Small intestine (tissue), 7 donors: ENCODE results near the gene MATR3. TPM values are rescaled to one million over a fixed set of nuclear protein-coding genes. Genes with fewer than 3 reads are reported as not detected.
"Not testable (repeated sequence)": the region's sequence is repeated elsewhere in the genome, so short reads cannot be mapped to it uniquely, and the experiment has no call there.

Source experiments
- DNase-seq, 2 donors: peaks; one replicate each; pipeline versions ENCODE4 v3.0.0 to v3.0.0-alpha.2; 2013
- FAIRE-seq: peaks from 2 replicates; lab custom pipeline; 2012; peaks lifted over from hg19 to GRCh38; lab: Jason Lieb, UNC
- H3K27ac ChIP-seq, 3 donors: one replicate each; pipeline ENCODE4 v1.5.1; 2013; ENCODE audit warnings: low read length in 2 of 3, mild to moderate bottlenecking in 2 of 3, control low read depth in 1 of 3, inconsistent platforms in 1 of 3, low read depth in 1 of 3, moderate library complexity in 1 of 3
- H3K27me3 ChIP-seq, 3 donors: one replicate each; pipeline ENCODE4 v1.6.1; 2013; ENCODE audit warnings: low read length in 3 of 3, inconsistent platforms in 1 of 3; ENCODE audit not compliant: control insufficient read depth in 3 of 3, insufficient read depth in 3 of 3
- H3K36me3 ChIP-seq, 3 donors: one replicate each; pipeline ENCODE4 v1.6.1; 2013; ENCODE audit warnings: low read length in 3 of 3, inconsistent platforms in 1 of 3, low read depth in 1 of 3, mild to moderate bottlenecking in 1 of 3, moderate library complexity in 1 of 3; ENCODE audit not compliant: control insufficient read depth in 3 of 3, insufficient read depth in 2 of 3
- H3K4me1 ChIP-seq, 3 donors: one replicate each; pipeline ENCODE4 v1.6.1; 2013; ENCODE audit warnings: low read length in 2 of 3, inconsistent platforms in 1 of 3, low read depth in 1 of 3, mild to moderate bottlenecking in 1 of 3, moderate library complexity in 1 of 3; ENCODE audit not compliant: control insufficient read depth in 3 of 3, insufficient read depth in 2 of 3
- H3K4me3 ChIP-seq, 3 donors: one replicate each; pipeline ENCODE4 v1.5.1; 2013; ENCODE audit warnings: low read length in 3 of 3, control low read depth in 1 of 3, inconsistent platforms in 1 of 3, low read depth in 1 of 3, mild to moderate bottlenecking in 1 of 3, moderate library complexity in 1 of 3
- H3K9me3 ChIP-seq, 2 donors: one replicate each; pipeline ENCODE4 v1.6.1; 2013; ENCODE audit warnings: low read depth in 1 of 2, low read length in 1 of 2; ENCODE audit not compliant: control insufficient read depth in 2 of 2, insufficient read depth in 1 of 2
- WGBS, 3 donors: extraction: QIAGEN DNeasy Blood & Tissue Kit; methylation state at CpG; one replicate each; pipeline ENCODE4 v1.1.7; 2013; 5-methylcytosine and 5-hydroxymethylcytosine counted together
- polyA plus RNA-seq, 4 donors: library from polyadenylated mRNA; stranded (reverse) in 3 of 4; unstranded in 1 of 4; fragments of 200-250 nt in 3 of 4; fragments of 120-200 nt in 1 of 4; gene quantifications; one replicate each; pipeline versions ENCODE4 v1.2.1 to v1.2.3, GENCODE V29; 2013
- donor health status: healthy with polysubstance abuse.
- donor health status: control.
- donor health status: control.
- donor health status: Bipolar disorder and iron deficiency.
- donor health status: healthy.

MATR3 gene
- polyA plus RNA-seq, 4 donors: 63.1 to 283 (median 100) TPM

DNA sequence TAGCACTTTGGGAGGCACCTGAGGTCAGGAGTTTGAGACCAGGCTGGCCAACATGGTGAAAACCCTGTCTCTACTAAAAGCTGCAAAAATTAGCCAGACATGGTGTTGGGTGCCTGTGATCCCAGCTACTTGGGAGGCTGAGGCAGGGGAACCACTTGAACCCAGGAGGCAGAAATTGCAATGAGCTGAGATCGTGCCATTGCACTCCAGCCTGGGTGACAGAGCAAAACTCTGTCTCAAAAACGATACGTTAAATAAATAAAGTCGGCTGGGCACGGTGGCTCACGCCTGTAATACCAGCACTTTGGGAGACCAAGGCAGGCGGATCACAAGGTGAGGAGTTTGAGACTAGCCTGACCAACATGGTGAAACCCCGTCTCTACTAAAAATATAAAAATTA lies 62.4 kb downstream of the MATR3 start:
- not testable (repeated sequence) for DNase-seq, H3K27ac ChIP-seq, H3K4me3 ChIP-seq, H3K9me3 ChIP-seq, H3K27me3 ChIP-seq, H3K4me1 ChIP-seq, FAIRE-seq
- peaks cover 0 to 45% (median 2%) of the 10 kb centered on the region in 3 donors for H3K36me3 ChIP-seq
- WGBS, 3 donors: 96 to 100% (median 98%) methylated on average over 8 of the region's 8 CpGs

DNA sequence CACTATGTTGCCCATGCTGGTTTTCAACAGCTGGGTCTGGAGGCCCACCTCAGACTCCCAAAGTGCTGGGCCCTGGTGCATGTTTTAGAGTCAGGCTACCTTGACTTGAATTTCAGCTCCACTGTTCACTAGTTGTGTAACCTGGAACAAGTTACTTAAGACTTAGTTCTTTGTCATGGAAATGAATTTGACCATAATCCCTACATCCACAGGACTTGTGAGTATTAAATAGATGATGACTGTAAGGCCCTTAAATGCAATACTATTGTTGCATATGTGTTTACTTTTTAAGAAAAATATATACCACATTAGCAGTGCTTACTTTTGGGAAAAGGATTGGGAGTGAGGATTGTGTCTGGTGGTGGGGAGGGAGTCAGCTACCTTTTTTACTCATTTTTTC lies 64.5 kb downstream of the MATR3 start:
- Histone ChIP-seq H3K4me3 (no peak overlapping the region), H3K36me3 (peaks cover 0 to 47% (median 2%) of the 10 kb centered on the region in 3 donors), H3K27me3 (no peaks in the 10 kb centered on the region), H3K9me3 (no peaks in the 10 kb centered on the region), H3K4me1 (no peaks in the 10 kb centered on the region), H3K27ac (no peak overlapping the region)
- no peak for FAIRE-seq
- no peak for DNase-seq

GRCh38 chr5:139360384-139360783 lies 66.8 kb downstream of the MATR3 start:
- H3K36me3 ChIP-seq: peaks cover 2 to 51% (median 4%) of the 10 kb centered on the region in 3 donors
- WGBS, 3 donors: 94 to 97% (median 96%) methylated on average over 4 of the region's 4 CpGs
- no peaks in the 10 kb centered on the region for H3K4me1 ChIP-seq
- FAIRE-seq: no peak
- H3K27me3 ChIP-seq: no peaks in the 10 kb centered on the region
- no peak for DNase-seq
- no peak overlapping the region for H3K4me3 ChIP-seq
- H3K9me3 ChIP-seq: no peaks in the 10 kb centered on the region
- H3K27ac ChIP-seq: no peak overlapping the region

GRCh38 chr5:139361835-139362429 lies 68.4 kb downstream of the MATR3 start:
- FAIRE-seq (no peak), DNase-seq (no peak)
- H3K4me3 ChIP-seq: no peak overlapping the region
- peaks cover 5 to 56% (median 12%) of the 10 kb centered on the region in 3 donors for H3K36me3 ChIP-seq
- H3K27me3 ChIP-seq: no peaks in the 10 kb centered on the region
- H3K27ac ChIP-seq: no peak overlapping the region
- 83 to 87% (median 83%) methylated on average over 6 of the region's 6 CpGs for WGBS, 3 donors
- H3K4me1 ChIP-seq: no peaks in the 10 kb centered on the region
- no peaks in the 10 kb centered on the region for H3K9me3 ChIP-seq

- Histone ChIP-seq H3K4me1 (no peaks in the 10 kb centered on the region), H3K9me3 (no peaks in the 10 kb centered on the region), H3K27me3 (no peaks in the 10 kb centered on the region), H3K4me3 (no peak overlapping the region), H3K27ac (no peak overlapping the region), H3K36me3 (peaks cover 5 to 53% (median 17%) of the 10 kb centered on the region in 3 donors)
- 81 to 94% (median 92%) methylated on average over 2 of the region's 2 CpGs for WGBS, 3 donors
- DNase-seq: no peak
- FAIRE-seq: no peak
These were observed 70.4 kb downstream of the MATR3 start for GRCh38 chr5:139363937-139364336.

GRCh38 chr5:139364466-139364865 lies 70.9 kb downstream of the MATR3 start:
- DNase-seq: no peak
- H3K27ac ChIP-seq: no peak overlapping the region
- no peak for FAIRE-seq
- H3K9me3 ChIP-seq: no peaks in the 10 kb centered on the region
- no peak overlapping the region for H3K4me3 ChIP-seq
- peaks cover 5 to 49% (median 17%) of the 10 kb centered on the region in 3 donors for H3K36me3 ChIP-seq
- no peaks in the 10 kb centered on the region for H3K27me3 ChIP-seq
- H3K4me1 ChIP-seq: no peaks in the 10 kb centered on the region
- 73 to 85% (median 77%) methylated on average over 2 of the region's 2 CpGs for WGBS, 3 donors

GRCh38 chr5:139368613-139369012 lies 75.1 kb downstream of the MATR3 start:
- H3K36me3 ChIP-seq: peaks cover 8 to 49% (median 23%) of the 10 kb centered on the region in 3 donors
- 69 to 82% (median 78%) methylated on average over 2 of the region's 2 CpGs for WGBS, 3 donors
- FAIRE-seq: no peak

DNA sequence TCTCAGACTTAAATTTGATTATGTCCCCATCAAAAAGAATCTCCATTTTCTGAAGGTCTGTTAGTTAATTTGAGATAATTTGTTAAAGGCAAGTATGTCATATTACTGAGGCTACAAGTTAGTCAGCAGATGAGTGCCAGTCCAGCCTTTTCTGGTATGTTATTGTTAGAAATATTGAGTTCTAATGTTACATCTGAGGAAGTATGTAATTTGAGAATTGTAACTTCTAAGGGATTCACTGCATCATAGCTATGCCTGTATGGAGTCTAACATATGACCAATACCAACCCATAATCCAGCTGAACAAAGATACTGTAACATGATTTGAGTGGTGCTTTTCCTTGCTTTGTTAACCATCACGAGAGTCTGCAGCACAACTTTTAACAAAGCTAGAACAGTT lies 75.6 kb downstream of the MATR3 start:
- H3K27ac ChIP-seq: no peak overlapping the region
- peaks cover 0 to 6% (median 0%) of the 10 kb centered on the region in 3 donors for H3K4me1 ChIP-seq
- FAIRE-seq (no peak), DNase-seq (no peak)
- no peaks in the 10 kb centered on the region for H3K9me3 ChIP-seq
- no peaks in the 10 kb centered on the region for H3K27me3 ChIP-seq
- H3K36me3 ChIP-seq: peaks cover 8 to 54% (median 23%) of the 10 kb centered on the region in 3 donors
- H3K4me3 ChIP-seq: no peak overlapping the region
- WGBS, 3 donors: 89 to 95% (median 94%) methylated on average over 1 of the region's 1 CpG

More at GRCh38 chr5:139368613-139369012, 75.1 kb downstream of the MATR3 start:
- Histone ChIP-seq H3K4me3 (no peak overlapping the region), H3K27me3 (no peaks in the 10 kb centered on the region), H3K27ac (no peak overlapping the region), H3K4me1 (peaks cover 0 to 4% (median 0%) of the 10 kb centered on the region in 3 donors), H3K9me3 (no peaks in the 10 kb centered on the region)
- DNase-seq: no peak
